Stimulated activated CD8-positive, alpha-beta memory T cell treated with anti-CD3 and anti-CD28 coated beads, Interleukin-15, amount 100 ng/mL, for 4 hours (primary cell): ENCODE results near the gene ZCWPW1.
A peak's percentile ranks its signal among the peaks of the same experiment; 100 is the strongest.

Experiments
- DNase-seq, 2 donors: peaks; one replicate each; pipeline ENCODE4 v3.0.0-alpha.2; 2020; ENCODE audit warnings: low read depth in 2 of 2

ZCWPW1 gene

GRCh38 chr7:100428199-100428966, at the start of gene ZCWPW1:
Gene ZCWPW1, minus strand, starts transcription at chr7:100428703. Its CDS starts 8,054 bp downstream, at chr7:100420649.
- peak; percentile 94 to 96 for DNase-seq

GRCh38 chr7:100477871-100478267, 49.4 kb upstream of the ZCWPW1 start:
- no peak for DNase-seq

GRCh38 chr7:100476903-100477870, 48.7 kb upstream of the ZCWPW1 start:
- no peak for DNase-seq

- DNase-seq = no peak
Measured at GRCh38 chr7:100476101-100476780, 47.7 kb upstream of the ZCWPW1 start.

GRCh38 chr7:100475549-100475948, 47.0 kb upstream of the ZCWPW1 start:
- DNase-seq = no peak

GRCh38 chr7:100472854-100473499, 44.5 kb upstream of the ZCWPW1 start:
- DNase-seq = no peak

- DNase-seq = no peak
Measured at GRCh38 chr7:100472121-100472851, 43.8 kb upstream of the ZCWPW1 start.

GRCh38 chr7:100471021-100471420, 42.5 kb upstream of the ZCWPW1 start:
- DNase-seq = no peak

- DNase-seq = peak; percentile 54 to 57
Measured at GRCh38 chr7:100469227-100470044, 40.9 kb upstream of the ZCWPW1 start.

GRCh38 chr7:100467638-100468373, 39.3 kb upstream of the ZCWPW1 start:
- no peak for DNase-seq

GRCh38 chr7:100466653-100467605, 38.4 kb upstream of the ZCWPW1 start:
- no peak for DNase-seq

- DNase-seq = no peak
Measured at GRCh38 chr7:100465702-100466311, 37.3 kb upstream of the ZCWPW1 start.

GRCh38 chr7:100465299-100465698, 36.8 kb upstream of the ZCWPW1 start:
- DNase-seq = no peak

GRCh38 chr7:100464791-100465190, 36.3 kb upstream of the ZCWPW1 start:
- DNase-seq = no peak

GRCh38 chr7:100464210-100464660, 35.7 kb upstream of the ZCWPW1 start, which contains the start of gene SPACDR:
Gene SPACDR, minus strand, starts transcription at chr7:100464260. Its CDS starts 235 bp downstream, at chr7:100464025.
- no peak for DNase-seq

- no peak for DNase-seq
Measured at GRCh38 chr7:100457033-100457432, 28.5 kb upstream of the ZCWPW1 start.

- no peak for DNase-seq
Measured at GRCh38 chr7:100456562-100456961, 28.1 kb upstream of the ZCWPW1 start.
